ENCODE data around the gene SYNE4. TPM values are rescaled to one million over a fixed set of nuclear protein-coding genes. Genes with fewer than 3 reads are reported as not detected.
"Not testable (repeated sequence)": the region's sequence is repeated elsewhere in the genome, so short reads cannot be mapped to it uniquely, and the experiment has no call there.

Gene SYNE4
- polyA plus RNA-seq, 4 donors: 10.2 to 13.5 (median 11.9) TPM

DNA sequence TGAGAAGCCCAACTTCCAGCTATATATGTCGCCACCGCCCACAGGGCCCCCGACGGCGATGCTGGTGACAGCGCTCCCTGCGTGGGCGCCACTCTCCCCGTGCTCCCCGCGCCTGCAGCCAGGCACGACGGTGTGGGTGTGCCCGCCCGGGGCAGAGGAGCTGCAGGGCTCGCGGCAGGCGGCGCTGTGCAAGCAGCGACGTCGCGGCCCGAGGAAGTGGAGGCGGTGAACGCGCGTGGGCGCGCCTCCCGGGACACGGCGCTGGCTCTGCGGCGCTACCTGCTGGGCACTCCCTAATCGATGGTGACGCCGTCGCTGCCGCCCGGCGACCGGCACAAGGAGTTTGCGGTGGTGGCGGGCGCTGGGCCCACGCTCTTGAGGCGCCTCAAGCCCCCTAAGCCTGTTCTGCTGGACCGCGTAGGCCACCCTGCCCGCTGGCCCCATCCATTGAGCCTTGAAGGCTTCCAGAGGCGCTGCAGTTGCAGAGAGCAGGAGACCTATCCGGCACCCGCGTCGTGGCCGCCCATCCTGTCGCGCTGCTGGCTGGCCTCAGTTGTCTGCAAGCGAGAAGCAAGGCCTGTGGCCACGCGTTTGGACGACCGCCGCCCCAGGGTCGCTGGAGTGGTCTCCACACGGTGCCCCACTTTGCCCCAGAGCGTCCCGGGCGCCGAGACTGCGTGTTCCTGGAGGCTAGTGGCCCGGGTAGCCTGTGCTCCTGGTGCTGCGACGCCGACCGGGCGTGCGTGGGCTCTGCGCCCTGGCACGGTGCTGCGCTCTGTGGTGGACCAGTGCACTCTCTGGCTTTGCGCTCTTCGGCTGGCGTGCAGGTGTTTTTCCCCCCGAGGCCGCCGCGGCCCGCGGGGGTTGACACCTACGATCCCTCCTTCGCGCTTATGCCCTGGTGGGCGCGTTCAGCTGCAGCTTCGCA is 49.3 kb downstream of the SYNE4 start:
- DNase-seq (ENCODE audit: low read depth in 4 of 4, low spot score in 3 of 4): no peak

DNA sequence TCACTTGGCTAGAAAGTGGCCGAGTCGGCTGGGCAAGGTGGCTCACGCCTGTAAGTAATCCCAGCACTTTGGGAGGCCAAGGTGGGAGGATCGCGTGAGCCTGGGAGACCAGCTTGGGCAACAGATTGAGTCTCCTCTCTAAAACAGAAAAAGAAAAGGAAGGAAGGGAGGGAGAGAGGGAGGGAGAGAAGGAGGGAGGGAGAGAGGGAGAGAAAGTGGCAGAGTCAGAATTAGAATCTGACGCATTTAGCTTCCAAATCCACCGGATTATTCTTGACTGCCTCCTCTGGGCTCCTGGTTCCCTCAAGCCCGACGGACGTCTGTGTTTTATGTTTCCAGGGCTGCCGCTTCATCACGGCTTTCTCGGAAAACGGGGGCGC is 50.0 kb downstream of the SYNE4 start:
- no peak for DNase-seq (ENCODE audit: low read depth in 4 of 4, low spot score in 3 of 4)

DNA sequence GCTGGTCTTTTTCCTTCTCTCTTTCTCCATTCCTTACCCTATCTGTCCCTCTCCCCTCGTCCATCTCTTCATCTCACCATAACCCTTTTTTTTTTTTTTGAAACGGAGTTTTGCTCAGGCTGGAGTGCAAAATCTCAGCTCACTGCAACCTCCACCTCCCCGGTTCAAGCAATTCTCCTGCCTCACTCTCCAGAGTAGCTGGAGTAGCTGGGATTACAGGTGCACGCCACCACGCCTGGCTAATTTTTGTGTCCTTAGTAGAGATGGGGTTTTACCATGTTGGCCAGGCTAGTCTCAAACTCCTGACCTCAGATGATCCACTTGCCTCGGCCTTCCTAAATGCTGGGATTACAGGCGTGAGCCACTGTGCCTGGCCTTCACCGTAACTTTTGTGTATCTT is 51.2 kb downstream of the SYNE4 start:
- not testable (repeated sequence) for DNase-seq (ENCODE audit: low read depth in 4 of 4, low spot score in 3 of 4)

DNA sequence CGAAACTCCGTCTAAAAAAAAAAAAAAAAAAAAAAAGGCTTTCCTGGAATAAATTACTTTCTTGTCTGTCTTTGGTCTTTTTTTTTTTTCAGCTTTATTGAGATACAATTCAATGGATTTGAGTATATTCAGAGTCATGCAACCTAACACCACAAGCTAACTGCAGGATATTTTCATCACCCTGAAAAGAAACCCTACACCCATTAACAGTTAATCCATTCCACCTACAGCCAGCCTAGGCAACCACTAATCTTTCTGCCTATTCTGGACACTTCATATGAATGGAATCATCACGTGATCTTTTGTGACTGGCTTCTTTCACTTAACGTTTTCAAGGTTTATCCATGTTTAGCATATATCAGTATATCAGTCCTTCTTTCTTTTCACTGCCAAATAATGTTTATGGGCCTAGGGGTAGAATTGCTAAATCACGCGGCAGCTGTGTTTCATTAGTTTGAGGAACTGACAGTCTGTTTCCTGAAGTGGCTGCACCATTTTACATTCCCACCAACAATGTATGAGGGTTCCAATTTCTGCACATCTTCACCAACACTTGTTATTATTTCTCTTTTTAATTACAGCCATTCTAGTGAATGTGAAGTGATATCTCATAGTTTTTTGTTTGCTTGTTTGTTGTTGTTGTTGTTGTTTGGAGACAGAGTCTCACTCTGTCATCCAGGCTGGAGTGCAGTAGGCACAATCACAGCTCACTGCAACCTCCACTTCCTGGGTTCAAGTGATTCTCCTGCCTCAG is 52.6 kb downstream of the SYNE4 start:
- DNase-seq (ENCODE audit: low read depth in 4 of 4, low spot score in 3 of 4): no peak

Other genes with a start within 250 kb of the SYNE4 start
- 10 to 100 TPM; 21.1 to 33.2 (median 23.7) TPM for gene ARHGAP33, start 233.2 kb downstream of the SYNE4 start, polyA plus RNA-seq (ENCODE audit: insufficient read length in 4 of 4)
- 10 to 100 TPM; 24.6 to 48.0 (median 32.4) TPM for gene PRODH2, start 196.0 kb downstream of the SYNE4 start, polyA plus RNA-seq (ENCODE audit: insufficient read length in 4 of 4)
- gene NPHS1, start 156.3 kb downstream of the SYNE4 start, polyA plus RNA-seq (ENCODE audit: insufficient read length in 4 of 4): 100 to 1,000 TPM; 133 to 187 (median 153) TPM
- gene KIRREL2, start 151.9 kb downstream of the SYNE4 start, polyA plus RNA-seq (ENCODE audit: insufficient read length in 4 of 4): 10 to 100 TPM; 10.1 to 14.6 (median 11.2) TPM
- 10 to 100 TPM; 23.6 to 33.2 (median 27.2) TPM for gene APLP1, start 140.2 kb downstream of the SYNE4 start, polyA plus RNA-seq (ENCODE audit: insufficient read length in 4 of 4)
- 1 to 10 TPM; 2.5 to 2.9 (median 2.6) TPM for gene NFKBID, start 108.3 kb downstream of the SYNE4 start, polyA plus RNA-seq (ENCODE audit: insufficient read length in 4 of 4)
- gene HCST, start 106.3 kb downstream of the SYNE4 start, polyA plus RNA-seq (ENCODE audit: insufficient read length in 4 of 4): 1 to 10 TPM; 2.7 to 3.2 (median 2.9) TPM
- gene TYROBP, start 100.5 kb downstream of the SYNE4 start, polyA plus RNA-seq (ENCODE audit: insufficient read length in 4 of 4): 10 to 100 TPM in 1 of 4 donors, 1 to 10 TPM in 3; 8.4 to 12.6 (median 8.8) TPM
- gene LRFN3, start 72.4 kb downstream of the SYNE4 start, polyA plus RNA-seq (ENCODE audit: insufficient read length in 4 of 4): 10 to 100 TPM; 10.7 to 16.9 (median 11.7) TPM
- gene SDHAF1, start 13.6 kb downstream of the SYNE4 start, polyA plus RNA-seq (ENCODE audit: insufficient read length in 4 of 4): 10 to 100 TPM; 12.7 to 18.6 (median 13.2) TPM
- 10 to 100 TPM; 13.8 to 18.5 (median 15.2) TPM for gene ALKBH6, start 5.4 kb upstream of the SYNE4 start, polyA plus RNA-seq (ENCODE audit: insufficient read length in 4 of 4)
- gene CLIP3, start 24.1 kb upstream of the SYNE4 start, polyA plus RNA-seq (ENCODE audit: insufficient read length in 4 of 4): 10 to 100 TPM; 51.9 to 65.4 (median 58.4) TPM
- 10 to 100 TPM; 11.6 to 17.0 (median 12.3) TPM for gene THAP8, start 45.5 kb upstream of the SYNE4 start, polyA plus RNA-seq (ENCODE audit: insufficient read length in 4 of 4)
- 1 to 10 TPM; 3.6 to 5.1 (median 4.6) TPM for gene WDR62, start 46.1 kb upstream of the SYNE4 start, polyA plus RNA-seq (ENCODE audit: insufficient read length in 4 of 4)
- under 1 TPM in 1 of 4 donors, not detected in 3; 0.16 TPM for gene OVOL3, start 102.3 kb upstream of the SYNE4 start, polyA plus RNA-seq (ENCODE audit: insufficient read length in 4 of 4)
- gene POLR2I, start 106.1 kb upstream of the SYNE4 start, polyA plus RNA-seq (ENCODE audit: insufficient read length in 4 of 4): 10 to 100 TPM; 43.2 to 61.0 (median 48.4) TPM
- gene TBCB, start 106.7 kb upstream of the SYNE4 start, polyA plus RNA-seq (ENCODE audit: insufficient read length in 4 of 4): 100 to 1,000 TPM; 105 to 138 (median 117) TPM
- gene CAPNS1, start 131.3 kb upstream of the SYNE4 start, polyA plus RNA-seq (ENCODE audit: insufficient read length in 4 of 4): 100 to 1,000 TPM; 573 to 633 (median 612) TPM
- gene COX7A1, start 143.6 kb upstream of the SYNE4 start, polyA plus RNA-seq (ENCODE audit: insufficient read length in 4 of 4): 10 to 100 TPM; 25.6 to 30.2 (median 26.9) TPM
- 1 to 10 TPM; 5.4 to 6.9 (median 6.3) TPM for gene ZNF565, start 205.9 kb upstream of the SYNE4 start, polyA plus RNA-seq (ENCODE audit: insufficient read length in 4 of 4)
- 100 to 1,000 TPM; 121 to 157 (median 154) TPM for gene ZNF146, start 206.3 kb upstream of the SYNE4 start, polyA plus RNA-seq (ENCODE audit: insufficient read length in 4 of 4)